ENCODE results near the gene ZSCAN22.

The ZSCAN22 gene

DNA sequence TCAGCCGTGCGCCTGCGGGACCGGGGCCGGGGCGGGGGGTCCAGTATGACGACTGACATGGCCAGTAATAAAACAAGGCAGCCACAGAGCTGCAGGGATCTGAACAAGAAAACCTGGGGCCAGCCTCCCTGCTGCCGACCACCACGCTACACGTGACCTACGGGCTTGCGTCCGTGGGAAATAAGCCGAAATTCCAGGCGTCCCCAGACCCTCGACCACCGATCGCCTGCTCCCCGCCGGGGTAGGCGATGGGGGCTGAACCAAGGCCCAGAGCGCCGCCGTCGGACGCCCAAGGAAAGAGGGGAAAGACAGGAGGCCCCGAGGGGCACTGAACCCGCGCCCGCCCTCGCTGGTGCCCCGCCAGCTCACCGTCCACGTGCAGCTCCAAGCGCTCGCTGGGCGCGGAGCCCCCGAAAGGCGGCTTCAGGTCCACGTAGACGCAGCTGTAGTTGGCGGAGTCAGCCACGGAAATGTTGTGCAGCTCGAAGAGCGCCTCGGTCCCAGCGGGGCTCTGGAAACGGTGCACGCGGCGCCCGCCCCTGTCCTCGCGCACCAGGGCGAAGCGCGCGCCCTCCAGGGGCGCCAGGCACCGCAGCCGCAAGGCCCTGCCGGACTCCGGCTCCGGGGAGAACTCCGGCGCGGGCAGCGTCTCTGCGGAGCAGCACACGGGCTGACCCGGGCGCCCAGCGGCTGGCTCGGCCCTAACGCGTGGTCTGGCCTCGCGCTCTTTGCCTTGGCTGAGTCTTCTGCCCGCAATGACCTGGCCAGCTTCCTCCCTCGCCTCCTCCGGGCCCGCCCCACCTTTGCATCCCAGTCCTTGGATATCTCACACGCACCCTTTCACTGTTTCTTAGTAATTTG is 23.4 kb downstream of the ZSCAN22 start:
- H3K4me3 ChIP-seq (ENCODE audit: low read length) = no peak overlapping the region
- peaks cover 4% of the 10 kb centered on the region for H3K9me3 ChIP-seq (ENCODE audit: low read length)
- H2AFZ ChIP-seq (ENCODE audit: low read depth, low read length) = no peak overlapping the region
- no peaks in the 10 kb centered on the region for H3K27me3 ChIP-seq (ENCODE audit: insufficient read depth, low read length)
- H3K36me3 ChIP-seq (ENCODE audit: insufficient read depth, low read length) = peaks cover 6% of the 10 kb centered on the region
- peaks cover 5% of the 10 kb centered on the region for H3K4me1 ChIP-seq (ENCODE audit: insufficient read depth, low read length)

DNA sequence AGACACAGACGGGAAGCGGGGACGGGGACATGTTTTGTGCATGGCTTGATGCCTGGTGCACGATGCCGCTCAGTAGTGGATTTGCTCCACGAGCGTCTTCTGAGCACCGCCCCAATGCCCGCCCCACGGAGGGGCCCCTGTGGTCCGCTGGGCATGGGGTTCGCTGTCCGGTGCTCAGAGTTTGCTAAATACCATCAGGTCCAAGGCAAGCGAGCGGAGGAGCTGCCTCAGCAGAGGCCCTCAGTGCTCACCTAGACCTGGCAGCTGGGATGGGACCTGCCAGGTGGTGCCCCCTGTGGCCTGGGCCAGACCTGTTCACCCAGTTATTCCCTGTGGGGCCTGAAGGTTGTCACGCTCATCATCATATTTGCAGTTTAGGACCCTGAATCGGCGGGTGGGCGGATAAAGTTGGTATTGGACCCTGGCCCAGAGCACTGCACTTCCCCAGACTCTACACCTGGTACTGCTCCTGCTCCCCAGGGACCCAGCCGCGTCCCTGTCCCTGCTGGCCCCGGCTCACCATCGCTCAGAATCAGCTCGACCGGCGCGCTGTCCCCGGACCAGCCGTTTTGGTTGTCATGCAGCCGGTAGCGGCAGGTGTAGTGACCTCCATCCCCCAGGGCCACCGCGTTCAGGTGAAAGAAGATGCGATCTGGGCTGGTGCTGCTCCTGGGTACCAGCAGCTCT is 24.2 kb downstream of the ZSCAN22 start:
- peaks cover 4% of the 10 kb centered on the region for H3K9me3 ChIP-seq (ENCODE audit: low read length)
- H3K4me3 ChIP-seq (ENCODE audit: low read length) = no peak overlapping the region
- H2AFZ ChIP-seq (ENCODE audit: low read depth, low read length) = no peak overlapping the region
- peaks cover 12% of the 10 kb centered on the region for H3K36me3 ChIP-seq (ENCODE audit: insufficient read depth, low read length)
- H3K4me1 ChIP-seq (ENCODE audit: insufficient read depth, low read length) = peaks cover 5% of the 10 kb centered on the region
- H3K27me3 ChIP-seq (ENCODE audit: insufficient read depth, low read length) = no peaks in the 10 kb centered on the region

DNA sequence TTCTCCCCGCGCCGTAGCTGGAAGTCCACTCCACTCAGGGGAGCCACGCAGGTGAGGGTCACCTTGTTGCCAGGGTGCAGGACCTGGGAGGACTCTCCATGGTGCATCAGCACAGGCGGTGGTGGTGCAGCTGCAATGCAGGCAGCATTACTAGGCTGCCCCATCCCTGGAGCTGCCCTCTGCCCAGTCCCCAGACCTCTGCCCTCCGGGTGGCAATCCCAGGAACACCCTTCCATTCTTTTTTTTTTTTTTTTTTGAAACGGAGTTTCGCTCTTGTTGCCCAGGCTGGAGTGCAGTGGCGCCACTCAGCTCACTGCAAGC is 24.7 kb downstream of the ZSCAN22 start:
- Histone ChIP-seq H3K4me1 (ENCODE audit: insufficient read depth, low read length) (peaks cover 5% of the 10 kb centered on the region), H2AFZ (ENCODE audit: low read depth, low read length) (no peak overlapping the region), H3K36me3 (ENCODE audit: insufficient read depth, low read length) (peaks cover 17% of the 10 kb centered on the region), H3K27me3 (ENCODE audit: insufficient read depth, low read length) (no peaks in the 10 kb centered on the region), H3K9me3 (ENCODE audit: low read length) (peaks cover 4% of the 10 kb centered on the region), H3K4me3 (ENCODE audit: low read length) (no peak overlapping the region)

DNA sequence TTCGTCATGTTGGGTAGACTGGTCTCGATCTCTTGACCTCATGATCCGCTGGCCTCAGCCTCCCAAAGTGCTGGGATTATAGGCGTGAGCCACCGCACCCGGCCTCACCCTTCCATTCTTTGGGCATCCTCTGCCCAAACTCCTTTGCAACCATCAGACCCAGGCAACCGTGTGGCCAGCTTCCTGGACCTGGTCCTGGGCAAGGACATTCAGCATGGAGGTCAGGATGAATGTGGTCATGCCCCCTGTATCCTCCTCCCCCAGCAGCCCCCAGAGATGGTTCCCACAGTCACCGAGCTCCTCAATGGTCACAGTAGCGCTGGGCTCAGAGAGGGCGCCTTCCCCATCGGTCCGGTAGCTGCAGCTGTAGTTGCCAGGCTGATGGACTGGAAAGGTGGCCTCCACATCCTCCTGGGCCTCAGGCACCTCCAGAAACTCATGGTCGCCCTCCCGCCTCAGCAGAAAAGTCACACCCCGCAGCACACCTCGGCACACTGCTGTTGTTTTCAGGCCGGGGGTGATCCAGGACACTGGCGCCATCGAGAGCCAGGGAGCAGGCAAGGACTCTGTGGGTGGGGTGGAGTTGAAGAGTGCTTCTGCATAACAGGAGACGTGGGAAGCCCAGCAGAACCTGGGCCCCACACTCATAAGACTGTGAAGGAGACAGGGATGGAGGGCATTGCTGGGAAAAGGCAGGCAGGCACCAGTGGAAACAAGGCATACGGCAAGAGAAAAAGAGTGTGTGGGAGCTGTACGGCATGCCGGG is 25.4 kb downstream of the ZSCAN22 start:
- H3K27me3 ChIP-seq (ENCODE audit: insufficient read depth, low read length) = no peaks in the 10 kb centered on the region
- peaks cover 5% of the 10 kb centered on the region for H3K4me1 ChIP-seq (ENCODE audit: insufficient read depth, low read length)
- peaks cover 4% of the 10 kb centered on the region for H3K9me3 ChIP-seq (ENCODE audit: low read length)
- H3K36me3 ChIP-seq (ENCODE audit: insufficient read depth, low read length) = peaks cover 20% of the 10 kb centered on the region
- H2AFZ ChIP-seq (ENCODE audit: low read depth, low read length) = no peak overlapping the region
- no peak overlapping the region for H3K4me3 ChIP-seq (ENCODE audit: low read length)

DNA sequence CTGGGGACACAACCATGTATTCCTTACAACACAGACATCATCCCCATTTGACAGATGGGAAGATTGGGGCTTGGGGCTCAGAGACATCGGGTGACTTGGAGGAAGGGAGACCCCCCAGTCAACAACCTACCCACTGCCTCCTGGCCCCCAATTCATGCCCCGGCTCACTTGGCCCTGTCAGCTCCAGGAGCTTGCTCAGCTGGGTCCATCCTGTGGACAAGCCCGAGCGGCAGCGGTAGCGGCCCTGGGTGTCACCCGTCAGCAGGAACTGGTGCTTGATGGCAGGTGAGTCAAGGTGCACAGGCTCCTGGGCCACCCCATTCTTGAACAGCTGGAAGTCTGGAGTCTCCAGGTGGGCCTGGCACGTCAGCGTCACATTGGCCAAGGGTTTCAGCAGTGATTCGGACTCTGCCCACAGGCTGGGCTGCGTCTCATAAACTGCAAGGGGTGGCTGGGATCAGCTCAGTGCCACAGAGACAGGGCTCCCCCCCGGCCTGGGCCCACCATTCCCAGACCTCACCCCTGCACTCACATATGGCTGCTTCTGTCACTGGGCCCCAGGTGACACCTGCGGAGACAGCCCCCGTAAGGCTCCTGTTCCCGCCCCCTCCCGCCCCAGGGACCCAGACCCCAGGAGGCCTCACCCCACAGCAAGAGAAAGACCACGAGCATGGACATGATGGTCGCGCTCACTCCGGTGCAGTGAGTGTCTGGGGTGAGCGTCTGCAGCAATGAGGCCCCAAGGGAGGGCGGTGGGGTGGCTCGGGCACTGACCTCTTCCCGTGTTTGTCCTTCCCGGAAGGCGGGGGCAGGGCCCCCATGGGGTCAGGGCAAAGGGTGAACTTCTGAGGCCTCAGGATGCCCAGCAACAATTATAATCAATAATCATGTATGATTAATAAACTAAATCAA is 26.2 kb downstream of the ZSCAN22 start, which contains the start of gene A1BG:
A1BG (minus strand) TSS at position 733 of the 912 bp plus-strand sequence; CDS start at position 678, 55 bp downstream.
- Histone ChIP-seq H2AFZ (ENCODE audit: low read depth, low read length) (no peak within 1 kb of the TSS), H3K9me3 (ENCODE audit: low read length) (peaks cover 4% of the 10 kb centered on the region), H3K4me3 (ENCODE audit: low read length) (no peak within 1 kb of the TSS), H3K36me3 (ENCODE audit: insufficient read depth, low read length) (peaks cover 20% of the 10 kb centered on the region), H3K4me1 (ENCODE audit: insufficient read depth, low read length) (peaks cover 5% of the 10 kb centered on the region), H3K27me3 (ENCODE audit: insufficient read depth, low read length) (no peaks in the 10 kb centered on the region)

DNA sequence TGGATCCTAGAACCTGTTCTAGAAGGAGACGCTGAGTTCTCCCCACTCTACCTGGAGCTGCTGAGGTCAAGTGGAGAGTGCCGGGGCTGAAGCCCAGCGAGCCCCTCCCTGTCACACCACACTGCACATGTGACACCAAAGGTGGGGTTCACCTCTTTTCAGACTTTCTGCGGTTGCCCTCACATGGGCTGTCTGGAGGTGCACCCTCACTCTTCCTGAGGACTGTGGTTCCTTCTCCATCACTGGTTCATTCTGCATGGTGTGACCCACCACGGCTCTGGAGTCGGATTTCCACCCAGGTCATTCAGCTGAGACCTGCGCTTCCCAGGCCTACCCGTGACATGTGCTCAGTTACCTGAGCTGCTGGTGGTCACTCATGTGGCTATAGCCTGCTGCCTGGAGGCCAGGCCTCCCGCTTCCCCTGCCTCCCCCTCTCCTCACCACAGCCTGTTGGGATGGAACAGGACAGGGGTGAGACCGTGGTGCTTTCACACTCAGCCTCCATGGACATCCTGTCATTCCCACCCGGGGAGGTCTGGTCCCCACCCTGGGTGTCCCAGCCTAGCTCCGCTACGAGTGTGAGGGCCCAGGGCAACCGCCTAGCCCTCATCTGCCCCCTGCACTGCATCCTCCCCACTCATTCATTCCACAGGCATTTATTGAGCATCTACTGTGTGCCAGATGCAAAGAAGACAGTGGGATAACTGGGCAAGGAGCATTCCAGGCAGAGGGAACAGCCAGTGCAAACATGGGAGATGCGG is 27.1 kb downstream of the ZSCAN22 start:
- H3K36me3 ChIP-seq (ENCODE audit: insufficient read depth, low read length) = peaks cover 20% of the 10 kb centered on the region
- H3K4me1 ChIP-seq (ENCODE audit: insufficient read depth, low read length) = no peaks in the 10 kb centered on the region
- H2AFZ ChIP-seq (ENCODE audit: low read depth, low read length) = no peak overlapping the region
- H3K27me3 ChIP-seq (ENCODE audit: insufficient read depth, low read length) = no peaks in the 10 kb centered on the region
- peaks cover 4% of the 10 kb centered on the region for H3K9me3 ChIP-seq (ENCODE audit: low read length)
- H3K4me3 ChIP-seq (ENCODE audit: low read length) = no peak overlapping the region

DNA sequence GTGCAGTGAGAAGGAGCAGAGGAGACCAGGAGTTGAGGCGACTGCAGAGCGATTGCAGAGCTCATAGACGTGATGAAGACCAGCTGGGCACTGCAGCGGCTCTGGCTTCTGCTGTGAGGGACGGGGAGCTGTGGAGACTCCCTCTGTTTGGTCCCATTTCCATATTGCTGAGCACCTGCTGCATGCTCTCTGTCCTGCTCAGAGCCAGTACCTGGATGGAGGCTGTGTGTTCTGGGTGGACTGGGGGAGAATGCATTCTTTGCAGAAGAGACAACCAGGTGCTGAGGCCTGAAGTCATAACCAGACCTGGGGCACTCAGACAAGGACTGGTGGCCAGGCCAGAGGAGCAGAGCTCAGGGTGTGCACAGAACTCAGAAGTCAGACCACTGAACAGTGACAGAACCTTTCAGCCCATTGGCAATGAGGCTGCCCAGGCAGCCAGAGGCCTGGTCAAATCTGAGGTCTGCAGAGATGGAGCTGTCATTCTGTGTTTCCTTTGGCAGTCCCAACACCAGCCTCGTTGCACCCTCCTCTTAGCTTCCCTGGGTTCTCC is 27.8 kb downstream of the ZSCAN22 start:
- no peaks in the 10 kb centered on the region for H3K4me1 ChIP-seq (ENCODE audit: insufficient read depth, low read length)
- peaks cover 20% of the 10 kb centered on the region for H3K36me3 ChIP-seq (ENCODE audit: insufficient read depth, low read length)
- H3K4me3 ChIP-seq (ENCODE audit: low read length) = no peak overlapping the region
- H3K9me3 ChIP-seq (ENCODE audit: low read length) = peaks cover 4% of the 10 kb centered on the region
- no peaks in the 10 kb centered on the region for H3K27me3 ChIP-seq (ENCODE audit: insufficient read depth, low read length)
- no peak overlapping the region for H2AFZ ChIP-seq (ENCODE audit: low read depth, low read length)

DNA sequence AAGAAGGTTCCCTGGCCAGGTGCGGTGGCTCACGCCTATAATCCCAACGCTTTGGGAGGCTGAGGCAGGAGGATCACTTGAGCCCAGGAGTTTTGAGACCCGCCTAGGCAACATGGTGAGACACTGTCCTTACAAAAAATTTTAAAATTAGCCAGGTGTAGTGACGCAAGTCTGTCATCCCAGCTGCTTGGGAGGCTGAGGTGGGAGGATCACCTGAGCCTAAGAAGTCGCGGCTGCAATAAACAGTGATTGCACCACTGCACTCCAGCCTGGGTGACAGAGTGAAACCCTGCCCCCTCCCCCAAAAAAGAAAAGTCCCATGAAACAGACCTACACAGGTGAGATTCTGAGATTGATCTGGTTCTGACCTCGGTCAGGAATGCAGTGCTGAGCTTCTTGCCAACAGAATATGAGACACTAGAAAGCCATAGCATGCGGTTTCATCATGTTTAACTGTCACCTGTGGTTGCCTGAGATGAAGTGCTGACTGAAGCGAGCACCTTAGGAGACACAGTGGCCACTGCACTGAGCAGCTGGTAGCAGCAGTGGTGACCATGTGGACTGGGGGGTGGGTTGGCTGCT is 28.5 kb downstream of the ZSCAN22 start:
- H3K36me3 ChIP-seq (ENCODE audit: insufficient read depth, low read length) = peaks cover 20% of the 10 kb centered on the region
- no peak overlapping the region for H2AFZ ChIP-seq (ENCODE audit: low read depth, low read length)
- H3K4me1 ChIP-seq (ENCODE audit: insufficient read depth, low read length) = no peaks in the 10 kb centered on the region
- H3K27me3 ChIP-seq (ENCODE audit: insufficient read depth, low read length) = no peaks in the 10 kb centered on the region
- H3K9me3 ChIP-seq (ENCODE audit: low read length) = peaks cover 2% of the 10 kb centered on the region
- H3K4me3 ChIP-seq (ENCODE audit: low read length) = no peak overlapping the region

DNA sequence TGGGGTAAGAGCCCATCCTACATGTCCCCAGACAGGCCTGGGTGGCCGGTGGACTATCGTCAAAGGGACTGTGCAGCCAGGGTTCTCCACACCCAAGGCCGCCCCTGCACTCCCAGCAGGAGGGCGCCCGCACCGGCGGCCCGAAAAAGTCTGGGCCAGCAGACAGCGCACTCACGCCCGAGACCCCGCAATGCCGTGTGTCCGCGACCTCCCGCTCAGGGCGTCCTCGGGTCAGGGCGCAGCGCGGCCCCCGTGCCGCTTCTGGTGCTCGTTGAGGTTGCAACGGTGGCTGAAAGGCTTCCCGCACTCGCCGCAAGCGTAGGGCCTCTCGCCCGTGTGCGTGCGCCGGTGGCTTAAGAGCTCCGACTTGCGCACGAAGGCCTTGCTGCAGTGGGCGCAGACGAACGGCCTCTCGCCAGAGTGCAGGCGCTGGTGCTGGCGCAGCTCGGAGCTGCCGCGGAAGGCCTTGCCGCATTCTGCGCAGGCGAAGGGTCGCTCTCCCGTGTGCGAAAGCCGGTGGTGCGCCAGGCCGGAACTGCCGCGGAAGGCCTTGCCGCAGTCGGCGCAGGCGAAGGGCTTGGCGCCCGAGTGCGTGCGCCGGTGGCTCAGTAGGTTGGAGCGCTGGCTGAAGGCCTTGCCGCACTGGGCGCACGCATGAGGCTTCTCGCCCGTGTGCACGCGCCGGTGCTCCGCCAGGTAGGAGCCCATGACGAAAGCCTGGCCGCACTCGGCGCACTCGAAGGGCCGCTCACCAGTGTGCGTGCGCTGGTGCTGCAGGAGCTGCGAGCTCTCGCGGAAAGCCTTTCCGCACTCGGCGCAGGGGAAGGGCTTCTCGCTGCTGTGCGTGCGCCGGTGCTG is 29.3 kb downstream of the ZSCAN22 start:
- no peaks in the 10 kb centered on the region for H3K27me3 ChIP-seq (ENCODE audit: insufficient read depth, low read length)
- H2AFZ ChIP-seq (ENCODE audit: low read depth, low read length) = no peak overlapping the region
- no peak overlapping the region for H3K4me3 ChIP-seq (ENCODE audit: low read length)
- H3K9me3 ChIP-seq (ENCODE audit: low read length) = peaks cover 2% of the 10 kb centered on the region
- H3K4me1 ChIP-seq (ENCODE audit: insufficient read depth, low read length) = no peaks in the 10 kb centered on the region
- H3K36me3 ChIP-seq (ENCODE audit: insufficient read depth, low read length) = peaks cover 20% of the 10 kb centered on the region

DNA sequence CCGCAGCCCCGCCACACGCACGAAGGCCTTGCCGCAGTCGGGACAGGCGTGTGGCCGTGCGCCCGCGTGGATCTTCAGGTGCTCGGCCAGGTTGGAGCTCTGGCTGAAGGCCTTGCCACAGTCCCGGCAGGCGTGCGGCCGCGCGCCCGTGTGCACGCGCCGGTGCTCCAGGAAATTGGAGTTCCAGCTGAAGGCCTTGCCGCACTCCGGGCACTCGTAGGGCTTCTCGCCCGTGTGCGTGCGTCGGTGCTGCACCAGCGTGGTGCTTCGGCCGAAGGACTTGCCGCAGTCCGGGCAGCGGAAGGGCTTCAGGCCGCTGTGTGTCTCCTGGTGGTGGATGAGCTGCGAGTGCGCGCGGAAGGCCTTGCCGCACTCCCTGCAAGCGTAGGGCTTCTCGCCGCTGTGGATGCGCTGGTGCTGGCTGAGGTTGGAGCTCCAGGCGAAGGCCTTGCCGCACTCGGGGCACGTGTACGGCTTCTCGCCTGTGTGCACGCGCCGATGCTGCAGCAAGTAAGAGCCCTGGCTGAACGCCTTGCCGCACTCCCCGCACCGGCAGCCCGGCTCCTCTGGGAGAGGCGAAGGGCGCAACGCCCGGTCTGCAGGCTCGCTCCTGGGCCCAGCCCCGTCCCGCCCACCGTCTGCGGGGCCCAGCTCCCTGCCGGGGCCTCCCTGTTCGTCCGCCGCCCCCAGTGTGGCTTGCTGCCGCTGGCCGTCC is 30.1 kb downstream of the ZSCAN22 start:
- H3K36me3 ChIP-seq (ENCODE audit: insufficient read depth, low read length) = peaks cover 20% of the 10 kb centered on the region
- H3K4me1 ChIP-seq (ENCODE audit: insufficient read depth, low read length) = peaks cover 4% of the 10 kb centered on the region
- no peak overlapping the region for H3K4me3 ChIP-seq (ENCODE audit: low read length)
- no peaks in the 10 kb centered on the region for H3K27me3 ChIP-seq (ENCODE audit: insufficient read depth, low read length)
- H2AFZ ChIP-seq (ENCODE audit: low read depth, low read length) = no peak overlapping the region
- H3K9me3 ChIP-seq (ENCODE audit: low read length) = no peaks in the 10 kb centered on the region
